GM19328 (cell line): Measurements from ENCODE around the gene KCTD1.

Experiments used
- ATAC-seq: cut with Tn5 transposase; IDR thresholded peaks from one replicate; pipeline ENCODE4 v1.9.1; 2021; ENCODE audit warnings: mild to moderate bottlenecking, moderate library complexity; ENCODE audit not compliant: unreplicated experiment

KCTD1 gene

GRCh38 chr18:26487437-26487836 lies 60.9 kb downstream of the KCTD1 start:
- ATAC-seq, result peak; percentile 84

DNA sequence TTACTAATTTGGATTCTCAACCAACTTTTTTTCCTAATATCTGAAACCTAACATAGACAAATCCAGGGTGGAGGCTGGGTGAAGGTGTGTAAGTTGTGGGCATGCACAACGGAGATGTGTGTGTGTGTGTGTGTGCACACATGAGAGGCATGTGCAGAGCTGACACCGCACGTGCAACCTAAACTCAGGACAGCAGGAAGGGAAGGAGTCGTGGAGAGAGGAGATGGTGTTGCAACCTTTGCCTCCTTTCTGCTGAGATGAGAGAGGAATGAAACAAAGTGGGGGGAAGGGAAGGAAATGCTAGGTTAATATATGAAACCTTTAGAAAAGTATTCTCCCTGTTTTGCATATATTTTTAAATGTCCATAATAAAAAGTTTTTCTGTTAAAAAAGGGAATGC lies 64.7 kb downstream of the KCTD1 start:
- ATAC-seq, result no peak

DNA sequence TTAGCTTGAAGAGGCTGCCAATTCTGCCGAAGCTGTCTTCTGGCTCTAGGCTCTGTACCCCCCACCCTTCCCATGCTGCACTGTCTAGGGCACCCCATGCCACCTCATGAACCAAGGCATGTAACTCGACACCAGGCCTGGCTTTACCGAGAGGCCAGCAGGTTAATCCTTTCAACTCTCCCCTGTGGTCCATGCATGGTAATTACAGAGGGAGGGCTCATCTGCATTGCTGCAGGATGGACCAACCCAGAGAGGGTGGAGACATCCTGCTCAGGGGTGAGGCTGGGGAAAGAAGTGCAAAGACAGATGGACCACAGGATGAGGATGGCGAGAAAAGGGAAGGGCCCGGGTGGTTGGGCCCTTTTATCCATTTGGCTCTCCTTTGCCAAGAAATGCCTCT lies 65.8 kb downstream of the KCTD1 start:
- no peak for ATAC-seq

DNA sequence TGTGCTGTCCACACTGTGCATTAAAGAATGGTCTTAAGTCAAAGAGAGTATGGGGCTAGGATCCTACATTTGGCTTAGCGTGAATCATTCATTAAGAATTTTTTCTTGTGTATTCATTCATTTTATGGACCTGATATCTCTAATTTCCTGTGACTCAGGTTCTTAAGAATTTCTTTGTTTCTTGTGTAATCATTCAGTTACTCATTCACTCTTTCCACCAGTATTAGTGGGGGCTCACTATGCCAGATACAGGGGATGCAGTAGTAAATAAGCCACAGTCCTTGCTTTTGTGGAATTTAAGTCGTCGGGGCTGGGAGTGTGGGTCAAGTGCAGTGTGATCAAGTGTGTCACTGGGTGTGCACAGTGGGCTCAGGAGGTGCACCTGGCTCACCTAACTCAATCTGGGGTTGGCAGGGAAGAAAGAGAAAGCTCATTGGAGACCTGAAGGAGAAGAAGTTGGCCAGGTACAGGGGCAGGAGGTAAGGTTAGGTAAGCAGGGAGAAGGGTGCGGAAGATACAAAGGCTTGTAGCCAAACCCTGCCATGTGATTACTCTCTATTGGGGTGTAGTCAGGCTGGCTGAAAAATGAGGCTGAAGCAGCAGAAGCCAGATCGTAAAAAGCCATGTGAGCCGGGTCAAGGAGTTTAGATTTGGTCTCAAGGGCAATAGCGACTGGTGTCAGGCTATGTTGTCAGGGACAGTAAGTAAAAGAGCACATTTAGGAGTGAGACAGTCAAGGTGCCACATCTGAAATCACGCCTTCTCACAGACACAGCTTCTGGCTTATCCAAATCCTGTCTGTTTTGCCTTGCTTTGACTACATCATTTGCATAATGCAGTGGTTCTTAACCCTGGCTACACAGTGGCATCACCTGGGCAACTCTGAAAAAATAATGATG lies 67.2 kb downstream of the KCTD1 start:
- no peak for ATAC-seq

DNA sequence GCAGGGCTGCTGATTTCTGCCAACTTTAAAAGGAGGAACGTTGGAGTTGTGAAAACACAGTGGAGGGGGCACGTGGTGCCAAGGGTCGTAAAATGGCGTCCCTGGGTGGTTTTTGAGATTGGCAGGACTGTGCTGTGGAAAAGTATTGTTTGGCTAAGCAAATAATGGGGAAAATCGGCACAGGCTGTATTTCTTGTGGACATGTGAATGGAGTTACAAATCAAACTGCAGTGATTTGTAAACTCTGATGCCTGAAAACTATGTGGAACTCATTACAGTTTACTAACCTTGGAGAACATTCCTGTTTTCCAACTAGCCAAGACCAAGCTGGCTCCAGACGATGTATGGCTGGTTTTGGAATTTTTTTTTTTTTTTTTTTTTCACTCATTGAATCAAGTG lies 68.7 kb downstream of the KCTD1 start:
- no peak for ATAC-seq

DNA sequence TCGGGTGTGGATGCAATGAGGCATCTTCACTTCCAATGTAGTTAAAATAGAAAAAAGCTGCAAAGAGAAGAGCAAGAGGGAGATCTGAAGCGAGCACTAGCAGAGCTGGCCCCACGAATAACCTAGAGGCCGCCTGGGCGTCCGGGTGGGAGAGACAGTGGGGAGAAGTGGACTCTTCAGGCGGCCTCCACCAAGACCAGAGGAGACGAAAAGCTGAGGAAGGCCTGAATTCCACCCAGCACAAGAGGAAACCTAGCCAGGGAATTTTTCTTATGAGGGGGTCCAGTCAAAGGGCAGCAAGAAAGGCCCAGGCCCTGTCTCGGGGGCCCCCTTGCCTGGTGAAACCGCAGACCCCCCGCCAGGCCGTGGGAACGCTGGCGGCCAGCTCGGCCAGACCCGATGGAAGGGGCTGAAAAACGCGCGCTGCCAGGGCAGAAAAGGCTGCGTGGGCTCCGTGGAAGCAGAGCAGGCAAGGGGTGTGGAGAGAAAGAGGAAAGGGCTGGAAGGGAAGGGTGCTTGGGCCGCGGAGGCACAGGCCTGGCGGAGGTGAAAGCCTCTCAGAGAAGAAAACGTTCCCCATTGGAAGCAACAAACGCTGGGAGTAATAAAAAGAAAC lies 69.2 kb downstream of the KCTD1 start:
- no peak for ATAC-seq

- ATAC-seq, result no peak
Measured at GRCh38 chr18:26477828-26478466, 70.4 kb downstream of the KCTD1 start.

GRCh38 chr18:26476697-26477096 lies 71.7 kb downstream of the KCTD1 start:
- no peak for ATAC-seq

DNA sequence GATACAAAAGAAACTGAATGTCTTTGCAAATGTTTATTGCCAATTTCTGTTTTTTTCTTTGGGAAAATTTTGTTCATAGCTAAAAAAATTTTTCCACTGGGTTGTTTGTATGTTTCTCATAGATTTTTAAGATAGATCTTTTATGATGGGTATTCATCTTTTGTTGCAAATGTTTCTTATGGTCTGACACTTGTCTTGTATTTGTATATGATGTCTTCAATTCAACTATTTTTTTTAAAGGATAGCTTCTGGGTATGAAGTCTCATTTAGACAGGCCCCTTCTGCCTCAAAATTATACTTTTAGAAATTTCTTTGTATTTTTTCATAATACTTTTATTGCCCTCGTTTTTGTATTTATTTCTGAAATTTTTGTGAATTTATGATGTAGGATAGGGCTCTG lies 73.8 kb downstream of the KCTD1 start:
- ATAC-seq, result no peak

GRCh38 chr18:26473672-26474071 lies 74.7 kb downstream of the KCTD1 start:
- no peak for ATAC-seq

- ATAC-seq, result no peak
Measured at GRCh38 chr18:26471826-26472225, 76.5 kb downstream of the KCTD1 start.

DNA sequence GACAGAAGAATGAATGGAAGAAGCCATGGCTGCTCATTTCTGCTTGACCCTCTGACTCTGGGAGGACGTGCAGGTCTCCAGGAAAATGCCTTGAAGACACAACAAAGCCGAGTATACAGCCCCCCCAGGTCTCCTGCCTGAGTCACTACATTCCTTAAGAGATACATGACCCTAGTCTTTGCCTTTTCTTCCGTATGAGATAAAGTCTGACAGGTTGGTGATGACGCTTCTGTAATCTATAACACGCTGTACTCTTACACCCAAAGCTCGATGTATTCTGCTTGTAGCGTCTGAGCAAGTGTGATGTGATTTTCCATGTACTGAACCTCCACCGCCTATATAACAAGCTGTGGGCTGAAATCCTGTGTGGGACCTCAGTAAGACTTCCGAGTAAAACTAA lies 77.3 kb downstream of the KCTD1 start:
- no peak for ATAC-seq

DNA sequence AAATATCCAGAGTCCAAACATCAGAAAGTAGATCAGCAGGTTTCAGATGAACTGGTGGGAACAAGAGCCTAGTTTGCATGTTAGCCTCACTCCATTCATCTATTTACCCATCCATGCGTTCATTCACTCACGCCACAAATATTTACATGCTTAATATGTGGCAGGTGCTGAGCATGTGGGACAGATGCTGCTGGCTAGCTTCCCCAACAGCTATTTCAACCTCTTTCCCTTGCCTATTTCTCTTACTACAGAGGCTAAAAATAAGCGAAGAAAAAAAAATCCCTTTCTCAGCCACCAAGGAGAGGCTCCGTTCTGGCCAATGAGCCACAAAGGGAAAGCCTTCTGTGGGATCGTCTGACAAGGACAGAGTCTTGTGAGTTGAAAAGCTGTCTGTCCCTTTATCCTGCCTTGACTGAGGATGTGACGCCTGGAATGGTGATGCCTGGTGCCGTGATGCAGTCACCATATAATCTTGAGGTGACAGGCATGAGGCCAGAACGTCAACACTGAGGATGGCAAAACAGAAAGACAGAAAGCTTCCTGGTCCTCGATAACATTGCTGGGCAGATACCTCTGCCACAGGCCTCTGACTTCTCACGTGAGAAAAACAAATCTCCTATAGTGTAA lies 78.2 kb downstream of the KCTD1 start:
- peak; percentile 86 for ATAC-seq

DNA sequence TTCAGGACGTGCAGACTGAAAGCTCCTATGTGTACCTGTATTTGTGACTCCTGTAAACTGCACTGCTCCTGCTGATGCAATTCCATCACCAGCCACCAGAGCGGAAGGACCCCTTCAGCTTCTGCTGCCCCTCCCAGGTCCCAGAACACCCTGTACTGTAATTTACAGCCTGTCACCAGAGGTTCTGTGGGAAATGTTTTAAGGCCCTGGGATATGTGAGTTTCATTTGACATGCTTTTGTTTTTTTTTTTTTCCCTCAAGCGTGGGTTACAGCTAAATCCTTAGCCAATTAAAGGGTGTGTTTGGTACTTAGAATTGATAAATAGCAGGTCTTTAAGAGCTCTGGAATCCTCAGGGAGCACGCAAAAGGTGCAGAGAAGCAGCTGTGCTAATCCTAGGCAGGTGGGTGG lies 79.4 kb downstream of the KCTD1 start:
- ATAC-seq, result peak; percentile 38

DNA sequence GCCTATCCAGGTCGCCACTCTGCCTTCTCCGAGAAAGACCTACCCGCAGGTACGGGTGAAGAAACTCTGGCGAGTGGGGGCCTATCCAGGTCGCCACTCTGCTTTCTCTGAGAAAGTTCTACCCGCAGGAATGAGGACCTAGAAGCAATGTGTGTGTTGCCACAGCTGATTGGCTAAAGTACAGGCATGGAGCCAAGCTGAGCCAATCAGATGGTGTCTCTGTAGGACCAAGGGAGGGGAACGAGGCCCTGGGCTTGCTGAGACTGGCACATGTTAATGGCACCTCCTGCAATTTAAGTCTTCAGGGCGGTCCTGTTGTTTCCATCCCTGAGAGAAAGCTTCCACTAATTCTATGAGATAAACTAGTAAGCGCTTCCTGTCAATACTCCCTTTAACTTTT lies 82.3 kb downstream of the KCTD1 start:
- ATAC-seq, result no peak

GRCh38 chr18:26465431-26465830 lies 82.9 kb downstream of the KCTD1 start:
- ATAC-seq, result no peak

GRCh38 chr18:26464128-26465011 lies 84.0 kb downstream of the KCTD1 start:
- ATAC-seq, result no peak

DNA sequence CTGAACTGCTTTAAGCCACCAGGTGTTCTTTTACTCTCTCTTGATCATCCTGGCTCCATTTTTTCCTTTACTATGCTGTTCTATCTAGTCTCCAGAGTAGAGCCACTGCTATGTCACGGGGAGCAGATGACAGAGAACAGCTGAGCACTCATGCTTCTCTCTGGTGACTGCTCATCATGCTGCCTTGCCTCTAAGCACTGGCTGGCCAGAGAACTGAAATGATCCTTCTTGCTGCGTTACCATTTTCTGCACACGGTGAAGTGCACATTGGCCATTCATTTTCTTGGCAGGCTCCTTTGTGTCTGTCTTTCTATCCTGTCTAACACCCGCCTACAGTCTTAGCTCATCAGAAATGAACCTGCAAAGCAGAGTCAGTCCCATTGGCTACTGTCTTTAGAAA lies 86.0 kb downstream of the KCTD1 start:
- ATAC-seq, result no peak

DNA sequence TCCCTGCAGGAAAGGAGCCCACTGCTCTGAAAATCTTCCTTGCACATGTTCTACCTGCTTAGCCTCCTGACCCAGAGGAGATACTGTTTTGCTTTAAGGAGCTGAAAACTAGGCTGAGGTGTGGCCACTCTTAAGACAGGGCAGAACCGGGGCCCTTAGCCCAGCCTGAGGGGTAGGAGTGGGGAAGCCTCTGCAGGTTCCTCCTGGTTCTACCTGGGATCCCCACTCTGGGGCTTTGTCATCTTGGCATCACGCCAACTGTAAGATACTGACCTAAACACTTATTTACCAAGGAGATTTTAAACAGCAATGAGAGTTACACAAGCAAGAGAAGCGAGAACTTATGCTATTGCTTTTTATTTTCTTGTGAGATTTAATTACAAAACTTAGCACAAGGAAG lies 86.9 kb downstream of the KCTD1 start:
- no peak for ATAC-seq

- peak; percentile 68 for ATAC-seq
Measured at GRCh38 chr18:26460449-26461091, 87.8 kb downstream of the KCTD1 start.
